Parathyroid adenoma (tissue), 2 donors: ENCODE results near the gene GAGE10.

Experiments used
- H2AFZ ChIP-seq: fragments of 300-600 bp; sonication (generic); one replicate; pipeline ENCODE4 v1.7.0; 2017; ENCODE audit warnings: antibody characterized with exemption, mild to moderate bottlenecking
- H3K27ac ChIP-seq: fragments of 300-600 bp; sonication (generic); one replicate; pipeline ENCODE4 v1.7.0; 2017
- H3K27me3 ChIP-seq: fragments of 300-600 bp; sonication (generic); one replicate; pipeline ENCODE4 v1.7.0; 2017; ENCODE audit warnings: low read length; ENCODE audit not compliant: control insufficient read depth, insufficient read depth
- H3K36me3 ChIP-seq: fragments of 300-600 bp; sonication (generic); one replicate; pipeline ENCODE4 v1.7.0; 2017; ENCODE audit warnings: low read length; ENCODE audit not compliant: control insufficient read depth, insufficient read depth
- H3K4me1 ChIP-seq: fragments of 300-600 bp; sonication (generic); one replicate; pipeline ENCODE4 v1.7.0; 2017; ENCODE audit warnings: control low read depth
- H3K4me2 ChIP-seq: fragments of 300-600 bp; sonication (generic); one replicate; pipeline ENCODE4 v1.7.0; 2017; ENCODE audit warnings: low read length
- H3K4me3 ChIP-seq: fragments of 300-600 bp; sonication (generic); one replicate; pipeline ENCODE4 v1.7.0; 2017; ENCODE audit warnings: low read depth, low read length
- H3K79me2 ChIP-seq: fragments of 300-600 bp; sonication (generic); one replicate; pipeline ENCODE4 v1.7.0; 2017; ENCODE audit warnings: control low read depth
- H3K9ac ChIP-seq: fragments of 300-600 bp; sonication (generic); one replicate; pipeline ENCODE4 v1.7.0; 2017; ENCODE audit warnings: mild to moderate bottlenecking
- H3K9me3 ChIP-seq: fragments of 300-600 bp; sonication (generic); one replicate; pipeline ENCODE4 v1.7.0; 2017; ENCODE audit warnings: low read length; ENCODE audit not compliant: control insufficient read depth
- TF ChIP-seq, protein P1 (sequence below): fragments of 300-600 bp; sonication (generic); IDR thresholded peaks from one replicate; pipeline ENCODE4 v1.7.0; 2017; ENCODE audit warnings: antibody characterized with exemption, mild to moderate bottlenecking
- donor health status: primary hyperparathyroidism.

Gene GAGE10

DNA sequence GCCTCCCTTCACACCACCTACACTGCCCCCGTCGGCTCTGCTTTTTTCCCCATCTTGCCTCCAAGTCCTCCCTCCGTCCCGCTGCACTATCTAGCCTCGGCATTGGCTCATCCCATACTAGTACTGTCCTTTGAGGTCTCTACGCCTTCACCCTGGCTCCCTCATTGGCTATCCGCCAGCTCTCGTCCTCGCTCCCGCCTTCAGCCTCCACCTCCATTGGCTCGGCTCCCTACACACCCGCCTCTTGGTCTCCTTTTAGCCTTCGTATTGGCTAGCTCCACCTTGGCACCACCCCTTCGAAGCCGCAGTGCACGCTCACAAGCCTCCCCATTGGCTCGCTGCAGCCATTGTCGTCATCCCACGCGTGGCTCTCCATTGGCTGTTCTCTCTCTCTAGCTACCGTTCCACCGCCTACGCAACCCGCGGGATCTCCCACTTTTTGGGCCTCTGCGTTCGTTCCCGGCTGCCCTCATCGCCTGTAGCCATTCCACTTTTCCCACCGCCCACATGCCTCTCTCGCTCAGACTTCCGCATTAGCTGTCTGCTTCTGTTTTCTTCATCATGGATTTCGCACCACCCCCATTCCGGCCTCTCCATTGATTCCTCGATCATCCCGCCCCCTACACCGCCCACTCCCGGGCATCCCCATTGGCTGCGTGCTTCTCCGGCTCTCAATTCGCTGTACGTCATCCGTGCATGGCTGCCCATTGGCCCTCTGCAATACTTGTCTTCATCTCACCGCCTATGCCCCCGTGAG, 34.3 kb upstream of the GAGE10 start:
- H3K36me3 ChIP-seq, result no peaks in the 10 kb centered on the region
- H3K4me2 ChIP-seq, result peak overlapping the region; percentile 66
- H3K9me3 ChIP-seq, result no peaks in the 10 kb centered on the region
- peaks cover 19% of the 10 kb centered on the region for H3K4me1 ChIP-seq
- H3K79me2 ChIP-seq, result no peaks in the 10 kb centered on the region
- TF ChIP-seq, protein P1, sequence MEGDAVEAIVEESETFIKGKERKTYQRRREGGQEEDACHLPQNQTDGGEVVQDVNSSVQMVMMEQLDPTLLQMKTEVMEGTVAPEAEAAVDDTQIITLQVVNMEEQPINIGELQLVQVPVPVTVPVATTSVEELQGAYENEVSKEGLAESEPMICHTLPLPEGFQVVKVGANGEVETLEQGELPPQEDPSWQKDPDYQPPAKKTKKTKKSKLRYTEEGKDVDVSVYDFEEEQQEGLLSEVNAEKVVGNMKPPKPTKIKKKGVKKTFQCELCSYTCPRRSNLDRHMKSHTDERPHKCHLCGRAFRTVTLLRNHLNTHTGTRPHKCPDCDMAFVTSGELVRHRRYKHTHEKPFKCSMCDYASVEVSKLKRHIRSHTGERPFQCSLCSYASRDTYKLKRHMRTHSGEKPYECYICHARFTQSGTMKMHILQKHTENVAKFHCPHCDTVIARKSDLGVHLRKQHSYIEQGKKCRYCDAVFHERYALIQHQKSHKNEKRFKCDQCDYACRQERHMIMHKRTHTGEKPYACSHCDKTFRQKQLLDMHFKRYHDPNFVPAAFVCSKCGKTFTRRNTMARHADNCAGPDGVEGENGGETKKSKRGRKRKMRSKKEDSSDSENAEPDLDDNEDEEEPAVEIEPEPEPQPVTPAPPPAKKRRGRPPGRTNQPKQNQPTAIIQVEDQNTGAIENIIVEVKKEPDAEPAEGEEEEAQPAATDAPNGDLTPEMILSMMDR, result no peak
- no peak overlapping the region for H3K9ac ChIP-seq
- peak overlapping the region; percentile 88 for H2AFZ ChIP-seq
- H3K4me3 ChIP-seq, result peak overlapping the region; percentile 81
- peak overlapping the region; percentile 99 for H3K27ac ChIP-seq
- H3K27me3 ChIP-seq, result no peaks in the 10 kb centered on the region

DNA sequence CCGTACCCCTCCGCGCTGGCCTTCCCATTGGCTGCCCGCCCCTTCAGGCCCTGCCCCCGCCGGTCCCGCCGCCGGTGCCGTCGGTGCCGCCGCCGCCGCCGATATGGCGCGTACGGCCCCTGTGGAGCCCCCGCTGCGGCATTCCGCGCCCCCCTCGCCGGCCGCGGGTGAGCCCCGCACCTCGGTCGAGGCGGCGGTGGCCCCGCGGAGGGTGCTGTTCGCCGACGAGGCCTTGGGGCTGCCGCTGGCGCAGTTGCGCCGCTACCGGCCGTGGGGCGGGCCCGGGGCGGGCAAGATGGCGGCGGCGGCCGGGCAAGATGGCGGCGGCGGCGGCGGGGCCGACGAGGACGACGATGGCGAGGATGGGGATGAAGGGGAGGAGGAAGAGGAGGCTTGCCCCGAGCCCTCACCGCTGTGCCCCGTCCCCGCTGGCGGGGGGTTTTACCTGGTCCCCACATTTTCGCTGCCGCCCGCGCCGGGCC, 33.6 kb upstream of the GAGE10 start, which contains the start of gene PPP1R3F:
TSS of gene PPP1R3F (plus strand) at position 27 of the 482 bp plus-strand sequence. CDS start at position 104, 77 bp downstream.
- Histone ChIP-seq H2AFZ (peak within 1 kb of the TSS; percentile 88), H3K27ac (peak within 1 kb of the TSS; percentile 99), H3K4me3 (peak within 1 kb of the TSS; percentile 81), H3K36me3 (no peaks in the 10 kb centered on the region), H3K27me3 (no peaks in the 10 kb centered on the region), H3K9me3 (no peaks in the 10 kb centered on the region), H3K4me1 (peaks cover 19% of the 10 kb centered on the region), H3K79me2 (no peaks in the 10 kb centered on the region), H3K4me2 (peak within 1 kb of the TSS; percentile 69), H3K9ac (no peak within 1 kb of the TSS)
- TF ChIP-seq, protein P1, result no peak

DNA sequence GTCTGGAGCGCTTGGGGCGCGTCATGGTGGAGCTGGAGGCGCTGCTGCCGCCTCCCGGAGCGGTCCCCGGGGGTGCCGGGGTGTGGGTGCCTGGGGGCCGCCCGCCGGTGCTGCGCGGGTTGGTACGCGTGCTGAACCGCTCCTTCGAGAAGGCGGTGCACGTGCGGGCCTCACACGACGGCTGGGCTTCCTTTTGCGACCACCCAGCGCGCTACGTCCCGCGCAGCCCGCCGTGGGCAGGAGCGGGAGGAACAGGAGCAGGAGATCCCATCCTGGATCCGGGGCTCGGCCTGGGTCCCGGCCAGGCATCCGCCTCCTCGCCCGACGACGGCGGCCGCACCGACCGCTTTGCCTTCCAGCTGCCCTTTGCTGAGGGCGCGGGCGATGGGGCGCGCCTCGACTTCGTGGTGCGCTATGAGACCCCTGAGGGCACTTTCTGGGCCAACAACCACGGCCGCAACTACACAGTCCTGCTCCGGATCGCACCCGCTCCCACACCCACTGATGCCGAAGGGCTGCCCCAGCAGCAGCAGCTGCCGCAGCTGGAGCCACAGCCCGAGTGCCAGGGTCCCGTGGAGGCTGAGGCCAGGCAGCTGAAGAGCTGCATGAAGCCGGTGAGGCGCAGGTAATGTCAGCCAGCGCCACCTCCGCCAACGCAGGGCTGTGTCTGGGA, 33.1 kb upstream of the GAGE10 start:
- H3K9me3 ChIP-seq, result no peaks in the 10 kb centered on the region
- H3K4me3 ChIP-seq, result peak overlapping the region; percentile 52
- peak overlapping the region; percentile 69 for H2AFZ ChIP-seq
- no peak overlapping the region for H3K9ac ChIP-seq
- peak overlapping the region; percentile 69 for H3K4me2 ChIP-seq
- H3K79me2 ChIP-seq, result no peaks in the 10 kb centered on the region
- H3K27me3 ChIP-seq, result no peaks in the 10 kb centered on the region
- H3K27ac ChIP-seq, result peak overlapping the region; percentile 99
- TF ChIP-seq, protein P1, result no peak
- no peaks in the 10 kb centered on the region for H3K36me3 ChIP-seq
- peaks cover 19% of the 10 kb centered on the region for H3K4me1 ChIP-seq

DNA sequence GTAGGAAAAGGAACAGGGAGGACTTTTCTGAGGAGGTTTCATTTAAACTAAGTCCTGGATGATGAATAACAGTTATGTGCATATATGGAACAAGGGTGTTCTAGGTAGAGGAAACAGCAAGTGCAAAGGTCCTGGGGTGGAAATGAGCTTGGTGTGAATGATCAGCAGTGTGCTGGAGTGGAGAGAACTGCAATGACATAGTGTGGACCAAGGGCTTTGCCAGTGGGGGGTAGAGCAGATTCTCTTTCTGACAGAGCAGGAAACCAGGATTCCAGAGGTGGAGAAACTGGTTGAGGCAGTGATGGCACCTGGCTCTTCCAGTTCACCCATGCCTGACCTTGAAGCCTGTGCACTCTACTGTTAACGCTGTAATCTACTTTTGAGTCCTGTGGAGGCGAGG, 32.1 kb upstream of the GAGE10 start:
- no peaks in the 10 kb centered on the region for H3K9me3 ChIP-seq
- peak overlapping the region; percentile 52 for H3K4me3 ChIP-seq
- H3K27me3 ChIP-seq, result no peaks in the 10 kb centered on the region
- TF ChIP-seq, protein P1, result no peak
- H3K4me2 ChIP-seq, result peak overlapping the region; percentile 69
- no peak overlapping the region for H2AFZ ChIP-seq
- peaks cover 19% of the 10 kb centered on the region for H3K4me1 ChIP-seq
- no peaks in the 10 kb centered on the region for H3K79me2 ChIP-seq
- H3K27ac ChIP-seq, result no peak overlapping the region
- no peak overlapping the region for H3K9ac ChIP-seq
- H3K36me3 ChIP-seq, result no peaks in the 10 kb centered on the region
